Stimulated activated CD8-positive, alpha-beta memory T cell treated with anti-CD3 and anti-CD28 coated beads, Interleukin-2, amount 100 ng/mL, for 1 hour (primary cell): ENCODE results near the gene SLC44A1.

Source experiments
- DNase-seq, 2 donors: peaks; one replicate each; pipeline ENCODE4 v3.0.0-alpha.2; 2020; ENCODE audit warnings: low read depth in 2 of 2

Gene SLC44A1

GRCh38 chr9:105270711-105271110, 26.3 kb downstream of the SLC44A1 start:
- DNase-seq: no peak

- no peak for DNase-seq
Observed at GRCh38 chr9:105273731-105274130, 29.3 kb downstream of the SLC44A1 start.

GRCh38 chr9:105275111-105275510, 30.7 kb downstream of the SLC44A1 start:
- no peak for DNase-seq

- no peak for DNase-seq
Observed at GRCh38 chr9:105275938-105276337, 31.5 kb downstream of the SLC44A1 start.

GRCh38 chr9:105278751-105279150, 34.3 kb downstream of the SLC44A1 start:
- no peak for DNase-seq

GRCh38 chr9:105280691-105281090, 36.2 kb downstream of the SLC44A1 start:
- no peak for DNase-seq

GRCh38 chr9:105281272-105281671, 36.8 kb downstream of the SLC44A1 start:
- DNase-seq: no peak

GRCh38 chr9:105281926-105282325, 37.5 kb downstream of the SLC44A1 start:
- DNase-seq: no peak

- DNase-seq: no peak
Observed at GRCh38 chr9:105282870-105283621, 38.6 kb downstream of the SLC44A1 start.

GRCh38 chr9:105283795-105284194, 39.3 kb downstream of the SLC44A1 start:
- no peak for DNase-seq

- DNase-seq: no peak
Observed at GRCh38 chr9:105284463-105284862, 40.0 kb downstream of the SLC44A1 start.

GRCh38 chr9:105286098-105286497, 41.6 kb downstream of the SLC44A1 start:
- DNase-seq: no peak

- DNase-seq: no peak
Observed at GRCh38 chr9:105289305-105289704, 44.9 kb downstream of the SLC44A1 start.

- DNase-seq: no peak
Observed at GRCh38 chr9:105290418-105290817, 46.0 kb downstream of the SLC44A1 start.

- no peak for DNase-seq
Observed at GRCh38 chr9:105290954-105291353, 46.5 kb downstream of the SLC44A1 start.

- DNase-seq: no peak
Observed at GRCh38 chr9:105291422-105291859, 47.0 kb downstream of the SLC44A1 start.

GRCh38 chr9:105291938-105292337, 47.5 kb downstream of the SLC44A1 start:
- DNase-seq: no peak

GRCh38 chr9:105293408-105293807, 49.0 kb downstream of the SLC44A1 start:
- DNase-seq: no peak

- no peak for DNase-seq
Observed at GRCh38 chr9:105295201-105295550, 50.7 kb downstream of the SLC44A1 start.

- DNase-seq: no peak
Observed at GRCh38 chr9:105295986-105296385, 51.5 kb downstream of the SLC44A1 start.

GRCh38 chr9:105296445-105296844, 52.0 kb downstream of the SLC44A1 start:
- no peak for DNase-seq

GRCh38 chr9:105296877-105297287, 52.4 kb downstream of the SLC44A1 start:
- no peak for DNase-seq

GRCh38 chr9:105297442-105298075, 53.1 kb downstream of the SLC44A1 start:
- DNase-seq: no peak
